Liver (tissue), 9 donors: ENCODE results near the gene APOL6. TPM values are rescaled to one million over a fixed set of nuclear protein-coding genes. Genes with fewer than 3 reads are reported as not detected.

Source experiments
- DNase-seq: peaks from one replicate; pipeline ENCODE4 v3.0.0-alpha.2; 2017; ENCODE audit warnings: low spot score
- H3K27ac ChIP-seq, 2 donors: one replicate each; pipeline ENCODE4 v1.7.0; 2013; ENCODE audit warnings: inconsistent platforms in 2 of 2, low read length in 2 of 2, control low read depth in 1 of 2, low read depth in 1 of 2, mild to moderate bottlenecking in 1 of 2
- H3K27me3 ChIP-seq, 4 donors: one replicate each; pipeline versions ENCODE4 v1.6.1 to v1.7.0; 2013; ENCODE audit warnings: low read length in 3 of 4, inconsistent platforms in 1 of 4, mild to moderate bottlenecking in 1 of 4, moderate library complexity in 1 of 4; ENCODE audit not compliant: control insufficient read depth in 4 of 4, insufficient read depth in 4 of 4
- H3K36me3 ChIP-seq, 4 donors: one replicate each; pipeline versions ENCODE4 v1.6.1 to v1.7.0; 2013; ENCODE audit warnings: low read length in 3 of 4, mild to moderate bottlenecking in 3 of 4, low read depth in 1 of 4, moderate library complexity in 1 of 4; ENCODE audit not compliant: control insufficient read depth in 4 of 4, insufficient read depth in 3 of 4
- H3K4me1 ChIP-seq, 4 donors: one replicate each; pipeline versions ENCODE4 v1.6.1 to v1.7.0; 2013; ENCODE audit warnings: low read length in 3 of 4, mild to moderate bottlenecking in 3 of 4, moderate library complexity in 1 of 4; ENCODE audit not compliant: control insufficient read depth in 4 of 4, insufficient read depth in 4 of 4
- H3K4me3 ChIP-seq, 3 donors: one replicate each; pipeline versions ENCODE4 v1.6.1 to v1.7.0; 2013; ENCODE audit warnings: low read length in 3 of 3, control low read depth in 1 of 3, low read depth in 1 of 3, mild to moderate bottlenecking in 1 of 3
- H3K9ac ChIP-seq, 2 donors: one replicate each; pipeline ENCODE4 v1.7.0; 2013; ENCODE audit warnings: low read length in 2 of 2, mild to moderate bottlenecking in 2 of 2, moderate library complexity in 2 of 2, control low read depth in 1 of 2, low read depth in 1 of 2
- H3K9me3 ChIP-seq, 4 donors: one replicate each; pipeline versions ENCODE4 v1.6.1 to v1.7.0; 2013; ENCODE audit warnings: low read length in 3 of 4; ENCODE audit not compliant: control insufficient read depth in 4 of 4
- ATF3 ChIP-seq: IDR thresholded peaks from 2 replicates; pipeline ENCODE4 v1.6.1; 2016; ENCODE audit warnings: antibody characterized with exemption
- CTCF ChIP-seq: fragments of 150-350 bp; IDR thresholded peaks from 2 replicates; pipeline ENCODE4 v1.5.1; 2017; ENCODE audit warnings: improper control_type of control experiment, low read depth, low read length; ENCODE audit not compliant: missing input control
- EGR1 ChIP-seq, 2 donors: IDR thresholded peaks; 2 replicates each; pipeline ENCODE4 v1.6.1; 2016 to 2018; ENCODE audit warnings: antibody characterized with exemption in 2 of 2, low read depth in 2 of 2
- FOXA1 ChIP-seq: IDR thresholded peaks from 2 replicates; pipeline ENCODE4 v1.6.1; 2016; ENCODE audit warnings: antibody characterized with exemption
- FOXA2 ChIP-seq: IDR thresholded peaks from 2 replicates; pipeline ENCODE4 v1.6.1; 2016; ENCODE audit warnings: antibody characterized with exemption
- HNF4A ChIP-seq, 2 donors: conservative IDR thresholded peaks; 2 replicates each; pipeline ENCODE4 v1.6.1; 2016; ENCODE audit warnings: antibody characterized with exemption in 2 of 2, mild to moderate bottlenecking in 2 of 2
- HNF4G ChIP-seq: IDR thresholded peaks from 2 replicates; pipeline ENCODE4 v1.6.1; 2016; ENCODE audit warnings: antibody characterized with exemption
- JUND ChIP-seq, 2 donors: IDR thresholded peaks; 2 replicates each; pipeline ENCODE4 v1.6.1; 2016; ENCODE audit warnings: antibody characterized with exemption in 2 of 2
- RAD21 ChIP-seq, 2 donors: IDR thresholded peaks; 2 replicates each; pipeline ENCODE4 v1.6.1; 2016; ENCODE audit warnings: antibody characterized with exemption in 2 of 2, mild to moderate bottlenecking in 2 of 2
- REST ChIP-seq: IDR thresholded peaks from 2 replicates; pipeline ENCODE4 v1.6.1; 2016; ENCODE audit warnings: antibody characterized with exemption, mild to moderate bottlenecking
- RXRA ChIP-seq, 2 donors: IDR thresholded peaks; 2 replicates each; pipeline ENCODE4 v1.6.1; 2017 to 2018; ENCODE audit warnings: antibody characterized with exemption in 2 of 2, mild to moderate bottlenecking in 1 of 2
- SP1 ChIP-seq: IDR thresholded peaks from 2 replicates; pipeline ENCODE4 v1.6.1; 2018; ENCODE audit warnings: antibody characterized with exemption, mild to moderate bottlenecking
- TAF1 ChIP-seq: conservative IDR thresholded peaks from 2 replicates; pipeline ENCODE4 v1.6.1; 2016; ENCODE audit warnings: antibody characterized with exemption, mild to moderate bottlenecking
- YY1 ChIP-seq: IDR thresholded peaks from 2 replicates; pipeline ENCODE4 v1.6.1; 2016; ENCODE audit warnings: antibody characterized with exemption, mild to moderate bottlenecking
- ZBTB33 ChIP-seq: IDR thresholded peaks from 2 replicates; pipeline ENCODE4 v1.6.1; 2016; ENCODE audit warnings: antibody characterized with exemption
- WGBS: extraction: QIAGEN DNeasy Blood & Tissue Kit; methylation state at CpG from one replicate; pipeline ENCODE4 v1.1.7; 2013; 5-methylcytosine and 5-hydroxymethylcytosine counted together
- polyA plus RNA-seq, 2 donors: library from polyadenylated mRNA; stranded (reverse) in 1 of 2; unstranded in 1 of 2; fragments of 200-250 nt in 1 of 2; fragments of >200 nt in 1 of 2; fragmentation: Nextera tagmentation in 1 of 2; extraction: Ambion mirVana in 1 of 2; gene quantifications; one replicate each; pipeline versions ENCODE4 v1.2.1 to v1.2.3, GENCODE V29; 2013 to 2015
- total RNA-seq, 2 donors: library from RNA; depleted of rRNA; stranded (reverse); fragments of >200 nt; gene quantifications; one replicate each; pipeline ENCODE4 v1.2.3, GENCODE V29; 2014
- donor health status: healthy.
- donor health status: healthy.
- donor health status: healthy.
- donor health status: healthy.
- donor health status: healthy.

Gene APOL6
- total and polyA plus RNA-seq, 4 donors = 10.3 to 80.1 (median 17.3) TPM

- Histone ChIP-seq H3K4me3 (no peak overlapping the region), H3K9me3 (no peaks in the 10 kb centered on the region), H3K4me1 (no peaks in the 10 kb centered on the region), H3K36me3 (no peaks in the 10 kb centered on the region), H3K27me3 (no peaks in the 10 kb centered on the region), H3K9ac (no peak overlapping the region), H3K27ac (no peak overlapping the region)
- 89% methylated on average over 10 of the region's 10 CpGs for WGBS
- DNase-seq = no peak
- TF ChIP-seq HNF4A (conservative IDR thresholded peaks at IDR 0.05) (no peak), HNF4G (no peak), YY1 (no peak), ATF3 (no peak), REST (no peak), FOXA2 (no peak), JUND (IDR thresholded peaks at IDR 0.05) (no peak), RXRA (IDR thresholded peaks at IDR 0.05) (no peak), CTCF (no peak), EGR1 (IDR thresholded peaks at IDR 0.05; ENCODE audit: low read depth in 2 of 2) (no peak)
Observed at GRCh38 chr22:35688913-35689675, 40.8 kb downstream of the APOL6 start.

GRCh38 chr22:35690001-35690400 lies 41.8 kb downstream of the APOL6 start:
- Histone ChIP-seq H3K27ac (no peak overlapping the region), H3K9me3 (no peaks in the 10 kb centered on the region), H3K9ac (no peak overlapping the region), H3K4me3 (no peak overlapping the region), H3K27me3 (no peaks in the 10 kb centered on the region), H3K36me3 (no peaks in the 10 kb centered on the region), H3K4me1 (no peaks in the 10 kb centered on the region)
- TF ChIP-seq FOXA2 (no peak), CTCF (no peak), HNF4A (conservative IDR thresholded peaks at IDR 0.05) (no peak), RAD21 (IDR thresholded peaks at IDR 0.05) (no peak), JUND (IDR thresholded peaks at IDR 0.05) (no peak), ATF3 (no peak), HNF4G (no peak), EGR1 (IDR thresholded peaks at IDR 0.05; ENCODE audit: low read depth in 2 of 2) (no peak), TAF1 (no peak), RXRA (IDR thresholded peaks at IDR 0.05) (no peak), FOXA1 (no peak), ZBTB33 (no peak), SP1 (no peak)
- no peak for DNase-seq
- WGBS = 40% methylated on average over 1 of the region's 1 CpG
